ENCODE results near the gene LRRFIP2.
"Not testable (repeated sequence)": the region's sequence is repeated elsewhere in the genome, so short reads cannot be mapped to it uniquely, and the experiment has no call there.

LRRFIP2 gene

DNA sequence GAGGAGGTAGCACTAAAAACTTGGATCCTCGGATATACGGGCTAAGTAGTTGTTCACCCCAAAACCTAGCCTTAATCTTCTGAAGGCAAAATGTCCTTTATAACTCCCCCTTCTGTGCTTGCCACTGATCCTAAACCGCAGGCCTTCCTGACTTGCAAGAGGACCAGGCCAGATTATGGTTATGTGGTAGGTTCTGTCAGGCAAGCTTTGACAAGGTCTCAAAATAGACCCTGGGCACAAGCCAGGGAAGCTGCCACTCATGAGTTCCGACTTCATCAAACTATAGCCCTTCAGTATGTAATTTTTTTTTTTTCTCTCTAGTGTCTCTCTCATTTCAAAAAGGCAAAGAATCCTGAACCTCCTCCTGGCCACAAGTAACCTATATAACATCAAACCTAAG, 3.2 kb downstream of the LRRFIP2 start:
- H3K36me3 ChIP-seq (ENCODE audit: insufficient read depth, low read length): no peaks in the 10 kb centered on the region
- no peaks in the 10 kb centered on the region for H3K4me1 ChIP-seq (ENCODE audit: insufficient read depth, low read length)
- H3K9ac ChIP-seq (ENCODE audit: low read depth, low read length): no peak overlapping the region
- H3K9me3 ChIP-seq (ENCODE audit: control insufficient read depth, insufficient read depth, low read length): no peaks in the 10 kb centered on the region

GRCh38 chr3:37170513-37170912, 3.9 kb downstream of the LRRFIP2 start:
- Histone ChIP-seq H3K9me3 (ENCODE audit: control insufficient read depth, insufficient read depth, low read length) (no peaks in the 10 kb centered on the region), H3K36me3 (ENCODE audit: insufficient read depth, low read length) (no peaks in the 10 kb centered on the region), H3K9ac (ENCODE audit: low read depth, low read length) (no peak overlapping the region), H3K4me1 (ENCODE audit: insufficient read depth, low read length) (no peaks in the 10 kb centered on the region)

DNA sequence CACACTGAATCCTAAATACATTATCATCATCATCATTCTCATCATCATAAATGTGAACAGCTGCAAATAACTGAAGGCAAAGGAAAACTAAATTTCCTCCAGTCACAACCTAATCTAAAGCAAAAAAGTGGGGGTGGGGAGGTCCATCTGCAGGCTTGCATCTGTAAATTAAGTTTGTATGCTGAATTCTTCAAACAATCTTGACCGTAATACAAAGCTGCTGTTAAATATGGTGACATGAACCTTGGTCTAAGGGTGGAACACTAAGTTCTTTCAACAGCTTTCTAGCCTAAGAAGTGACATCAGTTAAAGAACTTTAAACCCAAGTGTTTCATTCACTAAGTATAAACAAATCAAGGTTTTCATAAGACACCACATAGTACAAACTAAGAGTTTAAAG, 4.3 kb downstream of the LRRFIP2 start:
- Histone ChIP-seq H3K9me3 (ENCODE audit: control insufficient read depth, insufficient read depth, low read length) (no peaks in the 10 kb centered on the region), H3K4me1 (ENCODE audit: insufficient read depth, low read length) (no peaks in the 10 kb centered on the region), H3K36me3 (ENCODE audit: insufficient read depth, low read length) (no peaks in the 10 kb centered on the region), H3K9ac (ENCODE audit: low read depth, low read length) (no peak overlapping the region)

- H3K4me1 ChIP-seq (ENCODE audit: insufficient read depth, low read length): no peaks in the 10 kb centered on the region
- H3K36me3 ChIP-seq (ENCODE audit: insufficient read depth, low read length): no peaks in the 10 kb centered on the region
- no peaks in the 10 kb centered on the region for H3K9me3 ChIP-seq (ENCODE audit: control insufficient read depth, insufficient read depth, low read length)
- H3K9ac ChIP-seq (ENCODE audit: low read depth, low read length): no peak overlapping the region
Observed at GRCh38 chr3:37168896-37169295, 5.5 kb downstream of the LRRFIP2 start.

- Histone ChIP-seq H3K4me1 (ENCODE audit: insufficient read depth, low read length) (peaks cover 9% of the 10 kb centered on the region), H3K36me3 (ENCODE audit: insufficient read depth, low read length) (no peaks in the 10 kb centered on the region; the same call in 1 of the 2 replicates), H3K9me3 (ENCODE audit: control insufficient read depth, insufficient read depth, low read length) (no peaks in the 10 kb centered on the region), H3K9ac (ENCODE audit: low read depth, low read length) (no peak overlapping the region)
Observed at GRCh38 chr3:37163262-37164015, 10.9 kb downstream of the LRRFIP2 start.

DNA sequence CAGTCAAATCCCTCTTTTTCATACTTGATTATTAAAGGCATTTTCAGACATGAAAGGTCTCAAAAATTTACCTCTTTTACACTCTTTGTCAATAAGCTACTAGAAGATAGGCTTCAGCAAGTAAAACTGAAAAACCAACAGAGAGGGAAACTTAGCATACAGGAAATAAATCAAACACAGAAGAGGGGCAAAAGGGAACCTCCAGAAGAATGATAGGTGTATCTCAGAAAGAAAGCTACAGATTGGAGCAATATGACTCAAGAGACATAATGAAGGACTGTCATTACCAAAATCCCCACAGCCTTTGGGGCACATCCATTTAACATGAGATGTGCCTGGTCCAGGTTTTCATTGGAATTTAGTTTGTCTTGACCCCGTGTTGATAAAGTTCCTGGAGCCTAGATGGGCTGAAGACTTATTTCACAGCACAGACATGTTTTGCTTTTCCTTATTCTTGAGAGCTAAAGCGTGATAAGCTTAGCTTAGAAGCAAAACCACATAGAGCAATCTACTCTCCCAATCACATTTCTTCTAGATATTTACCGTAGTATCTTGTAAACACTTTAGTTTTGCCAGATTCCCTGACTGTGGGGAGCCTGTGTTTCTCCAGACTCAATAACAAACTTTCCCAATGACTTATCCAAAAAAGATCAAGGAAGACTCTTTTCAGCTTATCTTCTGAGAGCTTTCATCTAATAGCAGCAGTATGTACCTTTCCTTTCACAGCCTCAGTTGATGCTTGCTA, 11.7 kb downstream of the LRRFIP2 start:
- Histone ChIP-seq H3K9ac (ENCODE audit: low read depth, low read length) (no peak overlapping the region), H3K36me3 (ENCODE audit: insufficient read depth, low read length) (no peaks in the 10 kb centered on the region; the same call in 1 of the 2 replicates), H3K9me3 (ENCODE audit: control insufficient read depth, insufficient read depth, low read length) (no peaks in the 10 kb centered on the region), H3K4me1 (ENCODE audit: insufficient read depth, low read length) (peaks cover 9% of the 10 kb centered on the region)

DNA sequence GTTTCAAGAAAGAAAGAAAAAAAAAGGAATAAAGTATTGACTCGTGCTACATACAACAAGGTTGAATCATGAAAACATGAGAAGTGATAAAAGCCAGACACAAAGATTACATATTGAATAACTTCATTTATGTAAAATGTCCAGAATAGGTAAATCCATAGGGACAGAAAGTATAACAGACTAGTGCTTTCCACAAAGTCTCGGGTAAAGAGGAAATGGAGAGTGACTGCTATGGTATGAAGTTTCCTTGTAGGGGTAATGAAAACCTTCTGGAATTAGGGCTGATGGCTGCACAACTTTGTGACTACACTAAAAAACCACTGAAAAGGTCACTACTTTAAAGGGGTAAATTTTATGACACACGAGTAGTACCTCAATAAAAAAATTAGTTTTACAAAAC, 13.0 kb downstream of the LRRFIP2 start:
- Histone ChIP-seq H3K9me3 (ENCODE audit: control insufficient read depth, insufficient read depth, low read length) (no peaks in the 10 kb centered on the region), H3K9ac (ENCODE audit: low read depth, low read length) (no peak overlapping the region), H3K36me3 (ENCODE audit: insufficient read depth, low read length) (no peaks in the 10 kb centered on the region; the same call in none of the 2 replicates), H3K4me1 (ENCODE audit: insufficient read depth, low read length) (peaks cover 9% of the 10 kb centered on the region)

DNA sequence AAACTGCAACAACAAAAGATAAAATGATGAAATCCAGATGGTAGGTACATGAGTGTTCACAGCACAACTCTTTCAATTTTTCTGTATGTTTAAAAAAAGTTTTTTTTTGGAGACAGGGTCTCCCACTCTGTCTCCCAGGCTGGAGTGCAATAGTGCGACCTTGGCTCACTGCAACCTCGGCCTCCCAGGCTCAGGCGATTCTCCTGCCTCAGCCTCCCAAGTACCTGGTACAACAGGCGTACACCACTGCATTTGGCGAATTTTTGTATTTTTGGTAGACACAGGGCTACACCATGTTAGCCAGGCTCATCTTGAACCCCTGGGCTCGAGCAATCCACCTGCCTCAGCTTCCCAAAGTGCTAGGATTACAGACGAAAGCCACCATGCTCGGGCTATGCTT, 18.6 kb downstream of the LRRFIP2 start:
- Histone ChIP-seq H3K9me3 (ENCODE audit: control insufficient read depth, insufficient read depth, low read length) (no peaks in the 10 kb centered on the region), H3K4me1 (ENCODE audit: insufficient read depth, low read length) (no peaks in the 10 kb centered on the region), H3K9ac (ENCODE audit: low read depth, low read length) (no peak overlapping the region), H3K36me3 (ENCODE audit: insufficient read depth, low read length) (peaks cover 2% of the 10 kb centered on the region)

GRCh38 chr3:37154668-37155314, 19.6 kb downstream of the LRRFIP2 start:
- Histone ChIP-seq H3K9ac (ENCODE audit: low read depth, low read length) (no peak overlapping the region), H3K36me3 (ENCODE audit: insufficient read depth, low read length) (peaks cover 2% of the 10 kb centered on the region), H3K9me3 (ENCODE audit: control insufficient read depth, insufficient read depth, low read length) (no peaks in the 10 kb centered on the region), H3K4me1 (ENCODE audit: insufficient read depth, low read length) (no peaks in the 10 kb centered on the region)

GRCh38 chr3:37150621-37151020, 23.8 kb downstream of the LRRFIP2 start:
- H3K36me3 ChIP-seq (ENCODE audit: insufficient read depth, low read length): peaks cover 9% of the 10 kb centered on the region; the same call in 1 of the 2 replicates
- H3K4me1 ChIP-seq (ENCODE audit: insufficient read depth, low read length): no peaks in the 10 kb centered on the region
- no peaks in the 10 kb centered on the region for H3K9me3 ChIP-seq (ENCODE audit: control insufficient read depth, insufficient read depth, low read length)
- H3K9ac ChIP-seq (ENCODE audit: low read depth, low read length): no peak overlapping the region

DNA sequence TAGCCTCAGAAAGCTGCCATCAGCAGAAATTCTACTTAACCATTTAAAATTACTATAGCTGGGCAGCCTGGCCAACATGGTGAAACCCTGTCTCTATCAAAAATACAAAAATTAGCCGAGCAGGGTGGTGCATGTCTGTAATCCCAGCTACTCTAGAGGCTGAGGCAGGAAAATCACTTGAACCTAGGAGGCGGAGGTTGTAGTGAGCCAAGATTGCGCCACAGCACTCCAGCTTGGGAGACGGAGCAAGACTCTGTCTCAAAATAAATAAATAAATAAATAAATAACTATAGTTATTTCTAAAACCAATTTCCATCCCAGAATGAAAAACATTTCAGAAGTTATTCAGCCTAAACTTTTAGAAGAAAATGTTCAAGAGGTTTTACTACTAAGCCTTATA, 25.1 kb downstream of the LRRFIP2 start:
- Histone ChIP-seq H3K9me3 (ENCODE audit: control insufficient read depth, insufficient read depth, low read length) (no peaks in the 10 kb centered on the region), H3K9ac (ENCODE audit: low read depth, low read length) (no peak overlapping the region), H3K36me3 (ENCODE audit: insufficient read depth, low read length) (peaks cover 9% of the 10 kb centered on the region; the same call in 1 of the 2 replicates)

DNA sequence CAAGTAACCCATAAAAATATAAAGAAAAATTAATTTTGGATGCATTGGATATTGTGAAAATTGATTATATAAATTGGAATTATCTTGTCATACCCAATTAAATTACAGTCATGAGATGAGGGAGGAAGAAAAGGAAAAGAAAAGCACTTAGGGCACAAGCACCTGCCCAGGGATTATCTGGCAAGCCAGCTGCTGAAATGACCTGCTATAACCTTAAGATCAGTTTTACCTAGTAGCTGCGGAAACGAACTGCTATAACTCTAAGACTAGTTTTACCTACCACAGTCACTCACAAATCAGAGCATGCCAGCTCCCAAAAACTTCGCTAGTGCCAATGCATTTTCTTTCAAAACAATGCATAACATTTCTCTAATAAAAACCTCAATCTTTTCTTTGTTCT, 26.2 kb downstream of the LRRFIP2 start:
- Histone ChIP-seq H3K9ac (ENCODE audit: low read depth, low read length) (no peak overlapping the region), H3K9me3 (ENCODE audit: control insufficient read depth, insufficient read depth, low read length) (no peaks in the 10 kb centered on the region), H3K36me3 (ENCODE audit: insufficient read depth, low read length) (peaks cover 14% of the 10 kb centered on the region), H3K4me1 (ENCODE audit: insufficient read depth, low read length) (no peaks in the 10 kb centered on the region)

More for the DNA sequence above, 25.1 kb downstream of the LRRFIP2 start:
- H3K4me1 ChIP-seq (ENCODE audit: insufficient read depth, low read length): no peaks in the 10 kb centered on the region

DNA sequence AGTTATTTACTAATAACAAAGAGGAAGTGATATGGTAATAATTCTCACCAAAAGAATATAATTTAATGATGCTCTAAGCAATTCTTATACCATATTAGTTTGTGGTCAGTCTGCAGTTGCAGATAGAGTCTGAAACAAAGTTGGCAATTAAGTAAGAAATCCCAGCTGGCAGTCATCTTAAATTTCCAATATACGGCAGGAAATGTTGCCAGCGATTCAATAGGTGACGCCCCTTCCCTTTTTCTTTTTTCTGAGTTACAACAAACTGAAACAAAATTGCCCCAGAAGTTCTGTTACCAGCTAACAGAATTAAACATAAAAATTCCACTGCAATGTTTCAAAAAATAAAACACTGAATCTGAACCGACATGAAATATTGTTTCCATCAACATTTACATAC, 26.7 kb downstream of the LRRFIP2 start:
- H3K4me1 ChIP-seq (ENCODE audit: insufficient read depth, low read length): no peaks in the 10 kb centered on the region
- H3K9me3 ChIP-seq (ENCODE audit: control insufficient read depth, insufficient read depth, low read length): no peaks in the 10 kb centered on the region
- no peak overlapping the region for H3K9ac ChIP-seq (ENCODE audit: low read depth, low read length)
- peaks cover 14% of the 10 kb centered on the region for H3K36me3 ChIP-seq (ENCODE audit: insufficient read depth, low read length)

DNA sequence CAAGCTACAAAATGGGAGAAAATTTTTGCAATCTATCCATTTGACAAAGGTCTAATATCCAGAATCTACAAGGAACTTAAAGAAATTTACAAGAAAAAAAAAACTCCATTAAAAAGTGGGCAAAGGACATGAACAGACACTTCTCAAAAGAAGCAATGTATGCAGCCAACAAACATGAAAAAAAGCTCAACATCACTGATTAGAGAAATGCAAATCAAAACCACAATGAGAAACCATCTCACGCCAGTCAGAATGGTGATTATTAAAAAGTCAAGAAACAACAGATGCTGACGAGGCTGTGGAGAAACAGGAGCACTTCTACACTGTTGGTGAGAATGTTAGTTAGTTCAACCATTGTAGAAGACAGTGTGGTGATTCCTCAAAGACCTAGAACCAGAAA, 27.5 kb downstream of the LRRFIP2 start:
- not testable (repeated sequence) for H3K4me1 ChIP-seq (ENCODE audit: insufficient read depth, low read length); H3K9ac ChIP-seq (ENCODE audit: low read depth, low read length); H3K9me3 ChIP-seq (ENCODE audit: control insufficient read depth, insufficient read depth, low read length)
- peaks cover 12% of the 10 kb centered on the region for H3K36me3 ChIP-seq (ENCODE audit: insufficient read depth, low read length)
